HG02642 (cell line): ENCODE results near the gene ZNF423.

Source experiments
- ATAC-seq: cut with Tn5 transposase; IDR thresholded peaks from one replicate; pipeline ENCODE4 v1.9.1; 2021; ENCODE audit warnings: mild to moderate bottlenecking; ENCODE audit not compliant: unreplicated experiment, poor library complexity

ZNF423 gene

DNA sequence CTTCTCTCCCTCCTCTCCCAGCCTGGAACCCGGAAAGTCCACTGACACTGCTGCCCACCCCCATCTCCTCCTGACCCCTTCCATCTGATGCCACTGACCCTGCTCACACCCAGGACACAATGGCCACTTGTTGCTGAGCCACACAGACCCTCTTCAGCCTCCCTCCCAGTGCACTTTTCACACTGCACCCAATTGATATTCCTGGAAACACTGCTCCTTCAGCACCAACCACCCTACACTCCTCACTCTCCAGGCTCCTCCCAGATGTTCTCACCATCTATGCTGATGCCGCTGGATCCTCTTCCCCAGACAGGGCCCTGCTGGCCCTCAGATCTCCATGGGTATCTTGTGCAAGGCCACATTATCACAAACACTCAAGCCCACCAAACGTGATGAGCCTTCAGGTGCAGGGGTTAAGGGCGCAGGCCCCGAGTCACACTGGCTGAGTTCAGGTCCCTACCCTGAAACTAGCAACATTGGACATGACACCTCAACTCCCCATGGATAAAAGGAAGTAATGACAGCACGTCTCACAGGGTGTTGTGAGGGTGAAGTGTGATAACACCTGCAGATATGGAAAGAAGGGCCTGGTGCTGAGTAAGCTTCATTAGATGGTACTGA lies 238.1 kb downstream of the ZNF423 start:
- ATAC-seq, result no peak

DNA sequence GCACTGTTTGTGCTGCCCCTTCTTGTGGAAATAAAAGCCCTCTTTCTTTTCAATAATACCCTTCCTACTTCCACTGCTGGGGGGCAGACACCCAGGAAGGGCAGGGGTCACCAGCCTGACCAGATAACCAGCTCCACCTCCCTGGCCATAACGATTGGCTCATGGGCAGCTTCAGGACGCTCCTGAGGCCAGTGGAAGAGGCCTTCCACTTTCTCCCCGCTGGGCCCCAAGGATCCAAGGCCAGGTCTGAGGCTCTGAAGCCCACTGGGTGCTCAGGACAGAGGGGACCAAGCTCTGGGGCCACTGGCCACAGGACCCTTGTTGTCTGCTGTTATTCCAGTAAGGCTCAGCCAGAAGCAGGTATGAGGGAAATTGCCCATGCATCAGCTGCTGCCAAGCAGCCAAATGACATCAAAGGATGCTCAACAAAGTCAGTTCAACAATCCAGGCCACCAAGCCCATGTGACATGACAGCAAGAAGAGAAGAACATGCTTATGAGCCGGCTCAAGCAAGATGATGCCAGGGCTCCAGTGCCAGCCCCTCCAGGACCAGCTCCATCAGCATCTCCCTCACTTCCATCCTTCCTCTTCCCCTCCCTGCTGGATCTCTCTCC lies 238.8 kb downstream of the ZNF423 start:
- no peak for ATAC-seq

DNA sequence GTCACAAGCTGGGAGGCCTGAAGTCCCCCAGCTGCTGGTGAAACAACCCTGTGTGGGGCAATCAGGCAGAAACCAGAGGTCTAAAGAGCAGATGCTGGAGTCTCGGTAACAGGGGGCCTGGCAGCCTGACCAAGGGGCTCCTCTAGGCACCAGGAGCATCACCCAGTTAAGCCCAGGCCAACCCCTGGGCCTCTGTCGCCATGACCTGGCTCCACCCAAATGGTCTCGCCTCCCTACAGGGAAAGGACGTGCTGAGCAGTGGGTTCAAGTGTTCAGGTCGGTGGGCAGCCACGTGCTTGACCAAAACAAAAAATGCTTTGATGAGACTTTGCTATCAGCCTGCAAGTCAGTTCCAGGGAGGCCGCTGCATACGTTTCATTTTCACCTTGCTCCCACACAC lies 240.3 kb downstream of the ZNF423 start:
- ATAC-seq, result no peak

DNA sequence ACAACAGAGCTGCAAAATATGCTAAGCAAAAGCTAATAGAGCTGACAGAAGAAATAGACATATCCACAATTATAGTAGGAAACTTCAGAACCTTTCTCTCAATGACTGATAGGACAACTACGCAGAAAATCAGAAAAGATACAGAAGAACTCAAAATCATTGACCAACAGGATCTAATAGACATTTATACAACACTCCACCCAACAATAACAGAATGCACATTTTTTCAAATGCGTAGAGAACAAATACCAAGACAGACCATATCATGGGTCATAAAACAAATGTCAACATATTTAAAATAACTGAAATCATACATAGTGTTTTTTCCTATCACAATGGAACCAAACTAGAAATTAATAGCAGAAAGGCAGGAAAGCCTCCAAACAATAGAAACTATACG lies 244.9 kb downstream of the ZNF423 start:
- no peak for ATAC-seq

DNA sequence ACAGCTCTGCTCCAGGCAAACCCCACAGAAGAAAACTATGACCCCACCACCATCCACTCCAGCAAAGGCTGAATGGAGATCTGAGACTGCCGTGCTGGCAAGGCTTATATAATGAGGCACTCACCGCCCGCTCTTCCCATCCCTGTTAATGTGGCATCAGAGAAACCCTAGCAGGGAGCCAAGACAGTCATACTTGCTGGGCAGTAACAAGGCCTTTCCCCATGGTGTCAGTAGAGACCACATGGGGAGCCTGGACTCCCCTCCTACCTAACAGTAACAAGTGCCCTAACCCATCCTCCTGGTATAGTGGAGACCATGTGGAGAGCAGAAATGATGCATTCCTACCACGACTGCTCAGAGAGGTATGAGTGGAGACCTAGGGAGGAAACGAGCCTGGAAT lies 247.1 kb downstream of the ZNF423 start:
- ATAC-seq, result no peak

DNA sequence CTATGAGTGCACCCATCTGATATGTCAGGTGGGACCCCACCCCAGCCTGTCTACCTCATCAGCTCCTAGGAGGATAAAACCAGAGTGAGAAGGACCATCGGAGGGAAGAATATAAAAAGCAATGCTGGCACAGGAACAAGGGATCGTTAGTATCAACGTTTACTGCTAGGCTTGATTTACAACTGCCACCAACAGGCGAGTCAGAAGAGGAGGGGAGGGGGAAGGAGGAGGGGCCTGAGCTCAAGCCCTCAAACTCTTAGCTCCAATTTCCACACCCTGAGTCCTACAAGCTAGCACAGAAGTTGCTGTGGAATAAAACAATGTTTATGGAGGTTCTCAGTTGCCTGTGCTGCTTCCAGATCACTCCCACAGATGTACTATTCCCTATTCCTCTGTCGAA lies 247.8 kb downstream of the ZNF423 start:
- ATAC-seq, result no peak

DNA sequence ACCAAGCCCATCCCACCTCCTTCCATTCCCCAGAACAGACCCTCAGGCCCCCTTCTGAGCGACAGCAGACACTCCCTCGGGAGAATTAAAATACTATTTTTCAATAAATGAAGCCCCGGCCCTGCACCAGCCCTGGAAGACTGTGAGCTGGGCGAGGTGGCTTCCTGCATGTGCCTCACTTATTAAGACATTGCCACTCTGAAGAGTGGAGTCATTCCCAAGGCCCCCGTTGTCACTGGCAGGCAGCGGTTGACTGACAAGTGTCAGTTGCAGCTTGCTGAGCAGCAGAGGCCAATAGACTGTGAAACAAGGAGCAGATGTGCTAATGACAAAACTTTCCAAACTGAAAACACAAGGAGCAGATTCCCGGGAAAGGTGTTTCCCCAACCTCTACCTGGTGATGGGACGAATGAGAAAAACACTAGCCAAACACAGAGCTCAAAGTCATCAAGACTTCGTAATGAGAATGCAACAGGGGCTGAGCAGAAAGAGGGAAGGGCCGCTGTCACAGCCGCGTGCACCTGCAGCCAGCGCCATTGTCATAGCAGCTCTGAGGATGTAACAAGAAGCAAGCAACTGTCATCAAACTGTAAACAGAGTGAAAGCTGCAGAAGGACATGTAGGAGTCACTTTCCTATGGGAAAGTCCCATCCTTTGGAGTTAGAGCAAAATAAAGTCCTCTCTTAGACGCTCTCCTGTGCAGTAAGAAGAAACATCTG lies 250.2 kb downstream of the ZNF423 start:
- no peak for ATAC-seq

DNA sequence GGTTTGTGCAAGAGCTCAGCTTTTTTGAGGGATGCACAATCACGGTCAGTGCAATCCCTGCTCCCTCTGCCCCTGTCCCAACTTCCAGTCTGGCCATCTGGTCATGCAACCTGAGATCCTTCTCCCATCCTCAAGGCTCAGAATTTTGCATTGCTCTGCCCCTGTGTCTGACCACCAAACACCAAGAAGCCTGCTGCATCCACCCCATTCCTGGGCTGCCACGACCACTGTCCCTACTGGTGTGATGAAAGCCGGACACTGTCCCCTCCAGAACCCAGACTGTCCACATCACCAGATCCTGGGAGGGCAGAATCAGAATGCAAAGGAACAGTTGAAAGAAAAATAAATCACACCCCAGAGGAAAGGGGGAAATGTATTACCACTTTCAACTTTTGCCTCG lies 251.3 kb downstream of the ZNF423 start:
- ATAC-seq, result no peak

DNA sequence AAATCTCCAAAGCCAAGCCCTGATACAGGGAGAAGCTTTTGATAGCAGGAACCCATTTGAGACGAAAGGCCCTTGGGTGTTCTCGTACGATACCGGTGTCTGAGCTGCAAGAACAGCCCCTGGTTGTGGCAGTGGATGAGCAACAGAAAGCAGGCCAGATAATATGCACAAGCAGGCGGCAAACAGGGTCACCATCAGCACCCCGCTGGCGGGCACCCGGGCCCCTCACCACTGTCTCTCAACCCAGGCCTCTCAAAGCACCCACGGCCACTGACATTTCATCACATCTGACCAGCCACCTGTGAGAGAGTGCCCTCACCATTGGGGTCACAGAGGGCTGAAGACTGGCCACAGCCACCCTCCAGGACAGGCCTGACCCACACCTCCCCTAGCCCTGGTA lies 252.0 kb downstream of the ZNF423 start:
- ATAC-seq, result no peak

DNA sequence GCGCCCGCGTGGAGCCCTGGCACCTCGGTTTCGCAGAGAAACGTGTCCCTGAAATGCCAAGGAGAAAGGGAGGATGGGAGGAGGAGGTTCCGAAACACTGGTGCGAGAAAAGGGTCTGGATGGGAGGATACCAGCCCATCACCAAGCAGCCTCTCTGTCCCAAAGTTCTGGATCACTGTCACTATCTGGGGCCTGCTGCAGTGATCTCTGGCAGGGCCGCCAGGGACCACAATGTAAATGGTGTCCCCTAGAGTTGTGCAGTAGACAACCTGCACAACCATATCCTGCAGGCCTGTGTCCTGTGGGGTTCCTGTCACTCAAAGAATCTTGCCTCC lies 253.0 kb downstream of the ZNF423 start:
- no peak for ATAC-seq

DNA sequence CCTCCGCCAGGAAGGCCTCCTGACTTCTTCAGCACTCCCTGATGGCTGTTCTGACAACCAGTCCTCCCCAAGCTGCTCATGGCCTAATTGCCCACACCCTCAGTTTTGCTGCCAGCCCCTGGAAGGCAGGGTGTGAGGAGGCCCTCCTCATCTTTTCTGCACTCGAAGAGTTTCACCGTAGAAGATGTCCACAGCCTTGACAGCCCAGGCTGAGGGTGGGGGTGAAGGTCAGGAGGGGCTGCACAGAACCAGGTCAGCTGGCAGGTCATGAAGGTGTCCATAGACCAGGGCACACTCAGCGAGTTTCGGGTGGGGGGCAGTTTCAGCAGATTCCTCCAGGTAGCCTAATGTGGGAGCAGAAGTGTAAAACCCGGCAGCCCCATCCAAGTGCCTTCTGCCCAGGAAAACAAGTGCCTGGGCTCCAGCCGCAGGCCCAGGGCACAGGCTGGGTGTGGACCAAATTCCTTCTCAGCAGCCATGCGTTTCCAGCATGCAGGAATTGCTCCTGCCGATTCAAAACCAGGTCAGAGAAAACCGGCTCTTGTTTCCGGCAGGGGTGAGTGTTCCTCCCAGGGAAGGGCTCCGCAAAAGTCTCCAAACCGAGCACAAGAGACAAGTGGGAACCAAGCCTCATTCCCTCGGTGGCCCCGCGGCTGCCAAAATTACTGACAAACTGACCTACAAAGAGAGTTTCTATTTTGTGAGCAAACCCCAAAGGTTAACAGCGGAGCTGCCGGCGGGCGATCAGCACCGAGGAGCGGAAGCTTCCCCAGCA lies 253.5 kb downstream of the ZNF423 start:
- no peak for ATAC-seq

DNA sequence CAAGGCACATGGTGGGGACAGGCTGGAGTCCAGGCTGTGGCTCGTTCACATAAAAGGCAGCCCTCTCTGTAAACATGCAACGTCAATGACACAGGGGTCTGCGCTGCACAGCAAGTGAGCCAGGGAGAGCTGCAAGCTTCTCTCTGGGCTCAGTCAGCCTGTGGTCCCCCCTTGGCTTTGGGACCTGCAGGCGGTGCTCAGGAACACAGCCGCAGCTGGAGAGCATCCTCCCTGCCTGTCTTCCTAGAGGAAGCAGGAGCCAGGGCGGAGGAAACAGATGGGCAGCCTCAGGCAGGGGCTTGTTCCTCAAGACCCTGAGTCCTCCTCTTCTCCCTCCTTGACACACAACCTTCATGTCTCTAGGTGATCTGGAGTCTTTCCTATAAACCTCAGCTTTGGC lies 254.3 kb downstream of the ZNF423 start:
- ATAC-seq, result no peak

DNA sequence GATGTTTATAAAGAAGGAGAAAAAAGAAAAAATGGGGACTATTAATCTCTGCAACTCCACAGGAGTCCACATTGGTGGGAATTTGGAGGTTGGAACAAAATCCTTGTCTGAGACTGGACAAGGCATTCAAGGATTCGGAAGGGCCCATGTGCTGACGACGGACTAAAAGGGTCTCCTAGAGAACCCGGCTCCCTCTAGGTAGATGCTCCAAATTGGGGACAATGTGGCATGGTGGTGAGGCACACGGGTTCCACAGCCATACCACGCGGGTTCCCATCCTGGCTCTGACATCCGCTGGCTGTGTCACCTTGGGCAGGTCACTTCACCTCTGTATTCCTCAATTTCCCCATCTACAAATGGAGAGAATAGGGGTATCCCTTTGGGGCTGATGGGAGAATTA lies 254.9 kb downstream of the ZNF423 start:
- ATAC-seq, result no peak

DNA sequence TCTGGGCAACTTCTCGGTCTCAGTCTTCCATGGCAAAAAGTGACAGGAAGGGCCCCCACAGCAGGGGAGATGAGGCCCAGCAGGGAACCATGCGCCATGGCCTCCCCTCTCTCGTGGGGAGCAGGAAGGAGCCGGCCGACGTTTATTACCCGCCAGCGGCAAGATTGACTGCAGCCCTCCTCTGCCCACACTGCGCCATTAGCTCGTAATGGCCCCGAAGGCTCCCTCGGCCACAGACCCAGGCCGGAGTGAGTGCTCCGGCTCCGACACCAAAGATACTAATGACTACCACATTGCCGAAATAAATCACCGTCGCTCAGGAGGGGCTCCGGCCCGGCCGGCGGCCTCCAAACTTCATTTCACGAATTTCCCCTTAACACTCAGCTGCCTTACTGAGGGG lies 255.4 kb downstream of the ZNF423 start:
- no peak for ATAC-seq

DNA sequence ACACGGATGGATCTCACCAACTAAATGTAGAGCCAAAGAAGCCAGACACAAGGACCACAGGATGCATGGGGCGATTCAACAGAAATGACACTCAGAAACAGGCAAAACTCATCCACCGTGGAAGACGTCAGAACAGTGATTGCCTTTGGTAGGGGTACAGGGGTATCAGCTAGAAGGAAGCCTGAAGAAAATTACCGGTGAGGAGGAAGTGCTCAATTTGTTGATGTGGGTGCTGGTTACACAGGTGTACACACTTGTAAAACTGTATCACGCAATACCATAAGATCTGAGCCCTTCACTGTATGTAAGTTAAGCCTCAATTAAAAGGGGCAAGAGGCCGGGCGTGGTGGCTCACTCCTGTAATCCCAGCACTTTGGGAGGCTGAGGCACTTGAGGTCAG lies 256.2 kb downstream of the ZNF423 start:
- ATAC-seq, result no peak

DNA sequence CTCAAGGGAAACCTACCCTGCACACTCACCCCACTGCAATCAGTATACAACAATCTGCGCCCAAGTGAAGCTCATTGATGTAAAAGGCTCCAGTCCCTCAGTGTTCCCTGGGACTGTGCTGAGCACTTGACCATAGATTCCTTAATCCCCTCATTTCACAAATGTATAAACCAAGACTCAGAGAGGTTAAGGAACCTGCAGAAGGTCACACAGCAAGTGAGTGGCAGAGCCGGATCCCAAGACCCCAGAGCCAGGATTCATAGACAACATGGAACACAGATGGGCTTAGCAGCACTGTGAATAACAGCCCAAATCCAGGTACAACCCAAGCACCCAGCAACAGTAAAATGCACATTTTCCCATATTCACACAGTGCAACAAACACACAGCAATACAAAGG lies 256.6 kb downstream of the ZNF423 start:
- no peak for ATAC-seq

DNA sequence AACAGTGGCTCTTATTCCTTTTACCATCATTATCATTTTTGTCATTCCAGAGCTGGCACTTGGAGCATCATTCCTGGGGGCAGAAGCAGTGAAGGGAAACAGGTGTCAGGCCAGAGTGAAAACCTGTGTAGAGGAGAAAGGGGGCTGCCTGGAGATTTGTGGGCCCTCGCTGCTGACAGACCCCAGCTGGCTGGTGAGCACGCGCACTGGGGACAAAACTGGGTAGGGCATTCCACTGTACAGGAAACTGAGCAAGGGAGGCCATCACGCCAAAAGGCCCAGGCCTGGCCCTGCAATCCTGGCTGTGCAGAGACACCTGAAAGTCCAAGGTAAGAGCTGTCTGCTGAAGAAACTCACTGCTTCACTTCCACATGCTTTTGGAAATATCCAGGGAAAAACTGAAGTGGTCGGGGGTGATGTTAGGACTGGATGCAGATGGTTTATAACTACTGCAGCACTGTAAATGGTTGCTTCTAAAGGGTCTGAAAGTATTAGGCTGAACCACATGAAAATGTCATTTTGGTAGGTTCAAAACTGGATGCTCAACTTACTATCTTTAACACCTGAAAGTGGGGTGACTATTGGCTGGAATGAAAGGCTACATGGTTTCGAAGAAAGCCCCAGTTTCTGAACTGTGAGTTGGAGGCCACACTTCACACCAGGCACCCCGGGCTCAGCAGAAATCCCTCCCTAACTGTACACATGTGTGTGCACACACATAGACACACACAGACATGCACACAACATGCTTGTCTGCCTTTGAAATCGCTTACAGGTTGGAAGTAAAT lies 257.3 kb downstream of the ZNF423 start:
- peak; percentile 69 for ATAC-seq

DNA sequence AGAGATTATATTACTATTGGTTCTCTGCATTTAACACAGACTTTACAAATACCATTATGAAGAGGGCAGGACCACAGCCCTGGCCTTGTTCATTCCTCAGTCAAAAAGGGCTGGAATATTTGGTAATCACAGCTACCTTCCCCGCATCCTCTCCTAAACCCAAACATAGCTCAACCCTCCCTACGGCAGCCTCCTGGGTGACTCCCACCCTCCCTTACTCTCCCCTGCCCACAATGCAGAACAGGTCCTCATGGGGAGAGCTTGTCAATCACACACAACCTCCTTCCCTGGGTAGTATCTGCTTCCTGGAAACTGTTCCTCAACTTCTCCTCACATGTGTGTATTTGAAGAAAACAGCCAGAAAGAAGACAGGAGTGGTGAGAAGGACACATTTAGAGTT lies 258.1 kb downstream of the ZNF423 start:
- no peak for ATAC-seq

DNA sequence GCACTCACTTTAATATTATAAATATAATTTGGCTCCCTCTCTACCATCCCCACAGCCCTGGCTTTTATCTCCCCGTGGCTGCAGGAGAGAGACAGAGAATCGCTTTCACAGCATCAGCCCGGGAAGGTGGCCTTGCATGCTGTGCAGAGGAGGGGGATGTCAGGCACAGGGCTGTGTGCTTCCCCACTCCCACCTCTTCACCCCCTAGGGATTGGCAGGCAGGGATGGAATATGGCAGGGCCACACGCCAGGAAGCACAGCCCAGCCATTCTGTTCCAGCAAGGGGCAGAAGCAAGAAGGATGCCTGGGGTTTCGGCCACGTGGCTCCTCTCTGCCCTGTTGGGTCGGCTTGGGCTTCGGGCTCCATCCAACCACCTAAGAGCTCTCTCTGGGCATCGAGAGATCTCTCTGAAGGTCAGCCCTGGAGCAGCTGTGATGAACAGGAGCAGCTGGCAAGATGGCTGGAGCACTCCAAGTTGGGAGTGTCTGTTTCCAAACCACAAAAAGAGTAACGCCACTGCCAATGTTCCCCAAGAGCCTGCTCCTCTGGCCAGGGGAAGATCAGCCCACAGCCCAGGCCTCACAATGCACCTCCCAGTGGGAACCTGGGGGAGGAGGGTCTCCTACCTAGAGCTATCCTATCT lies 259.1 kb downstream of the ZNF423 start:
- no peak for ATAC-seq

DNA sequence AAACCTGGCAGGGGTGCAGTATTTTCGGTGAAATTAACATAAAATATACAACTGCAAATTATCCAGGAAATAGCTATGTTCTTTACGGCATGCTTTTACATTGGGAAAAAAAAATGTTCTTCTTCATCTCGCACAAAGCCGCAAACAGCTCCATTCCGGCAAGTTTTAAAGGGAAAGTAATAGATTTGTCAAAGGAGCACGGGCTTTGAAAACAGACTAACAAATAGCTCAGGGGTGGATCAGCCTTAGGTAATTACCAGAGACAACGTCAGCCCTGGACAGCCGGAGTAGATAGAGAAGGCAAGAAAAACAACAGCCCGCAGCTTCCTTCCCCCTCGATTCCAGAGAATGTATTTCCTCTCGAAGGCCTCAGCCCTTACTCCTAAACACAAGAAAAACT lies 259.8 kb downstream of the ZNF423 start:
- ATAC-seq, result no peak
